Activated B cell treated with CpG ODN at 0.5 μM for 24 hours (primary cell): Measurements from ENCODE around the gene ETV7. TPM values are rescaled to one million over a fixed set of nuclear protein-coding genes. Genes with fewer than 3 reads are reported as not detected.

ENCODE experiments used
- ATAC-seq: fragments of 200-7000 bp; cut with Tn5 transposase; one replicate; pipeline ENCODE4 v1.10.0; 2021; ENCODE audit warnings: low read depth, mild to moderate bottlenecking, moderate library complexity
- CTCF ChIA-PET: fragments of 350-600 bp; sonication (Branson Sonifier 250); formaldehyde crosslinking; loops from one replicate; lab custom pipeline; 2021; ENCODE audit warnings: antibody characterized with exemption; lab: Charles Lee
- POLR2A ChIA-PET: fragments of 350-600 bp; sonication (Branson Sonifier 250); formaldehyde crosslinking; loops from one replicate; lab custom pipeline; 2021; ENCODE audit warnings: antibody characterized with exemption; lab: Charles Lee
- DNase-seq: peaks from one replicate; pipeline ENCODE4 v3.0.0; 2022
- H3K27ac Mint-ChIP-seq: one replicate; pipeline ENCODE4 v1.8.0; 2020; ENCODE audit warnings: mixed read lengths
- H3K27me3 Mint-ChIP-seq: one replicate; pipeline ENCODE4 v1.8.0; 2021; ENCODE audit warnings: mixed read lengths
- H3K36me3 Mint-ChIP-seq: one replicate; pipeline ENCODE4 v1.8.0; 2021; ENCODE audit warnings: low read depth, mixed read lengths
- H3K4me1 Mint-ChIP-seq: one replicate; pipeline ENCODE4 v1.8.0; 2021; ENCODE audit warnings: mixed read lengths
- H3K4me3 Mint-ChIP-seq: one replicate; pipeline ENCODE4 v1.8.0; 2020; ENCODE audit warnings: mild to moderate bottlenecking, mixed read lengths
- H3K9me3 Mint-ChIP-seq: one replicate; pipeline ENCODE4 v1.8.0; 2020; ENCODE audit warnings: mixed read lengths
- CTCF ChIP-seq: fragments of 200-600 bp; IDR thresholded peaks from one replicate; pipeline ENCODE4 v1.8.0; 2022; ENCODE audit warnings: antibody characterized with exemption, mild to moderate bottlenecking
- intact Hi-C: fragments of 100-400 bp; cut with micrococcal nuclease; formaldehyde crosslinking; loops from one replicate; pipeline ENCODE4 v1.15.1; 2024
- total RNA-seq: library from RNA; stranded (reverse); gene quantifications from 2 replicates; pipeline ENCODE4 v1.2.3, GENCODE V29; 2022

The ETV7 gene
- total RNA-seq, 1 donor from 2014 or later, result 0.51 TPM

GRCh38 chr6:36402481-36402880, 15.0 kb upstream of the ETV7 start:
- TF ChIP-seq CTCF, result no peak
- no peaks in the 10 kb centered on the region for H3K4me1 Mint-ChIP-seq
- CTCF ChIA-PET, result no interaction called here

GRCh38 chr6:36399970-36400369, 12.5 kb upstream of the ETV7 start:
- no peak overlapping the region for H3K4me3 Mint-ChIP-seq
- H3K36me3 Mint-ChIP-seq, result no peaks in the 10 kb centered on the region
- ChIA-PET POLR2A (no interaction called here), CTCF (no interaction called here)
- no peak for DNase-seq
- peak; percentile 56 for ATAC-seq
- H3K4me1 Mint-ChIP-seq, result no peaks in the 10 kb centered on the region
- no peak overlapping the region for H3K27ac Mint-ChIP-seq
- H3K27me3 Mint-ChIP-seq, result peaks cover 5% of the 10 kb centered on the region
- no peak for TF ChIP-seq CTCF
- intact Hi-C loops, result no loop called here
- H3K9me3 Mint-ChIP-seq, result no peaks in the 10 kb centered on the region

More at GRCh38 chr6:36402481-36402880, 15.0 kb upstream of the ETV7 start:
- Mint-ChIP-seq H3K9me3 (no peaks in the 10 kb centered on the region), H3K27me3 (peaks cover 8% of the 10 kb centered on the region), H3K4me3 (no peak overlapping the region), H3K27ac (no peak overlapping the region), H3K36me3 (no peaks in the 10 kb centered on the region)
- intact Hi-C loops, result no loop called here
- POLR2A ChIA-PET, result no interaction called here
- ATAC-seq (no peak), DNase-seq (no peak)

- DNase-seq (no peak), ATAC-seq (no peak)
- Mint-ChIP-seq H3K36me3 (no peaks in the 10 kb centered on the region), H3K27me3 (peaks cover 27% of the 10 kb centered on the region), H3K9me3 (no peaks in the 10 kb centered on the region), H3K4me1 (peaks cover 6% of the 10 kb centered on the region), H3K27ac (no peak overlapping the region), H3K4me3 (no peak overlapping the region)
- POLR2A ChIA-PET, result no interaction called here
- CTCF ChIA-PET, result no interaction called here
- no peak for TF ChIP-seq CTCF
- intact Hi-C loops, result no loop called here
Measured at GRCh38 chr6:36392621-36393020, 5.2 kb upstream of the ETV7 start.

- ATAC-seq (no peak), DNase-seq (no peak)
- intact Hi-C loops, result no loop called here
- Mint-ChIP-seq H3K36me3 (no peaks in the 10 kb centered on the region), H3K27ac (no peak overlapping the region), H3K27me3 (peaks cover 45% of the 10 kb centered on the region), H3K9me3 (no peaks in the 10 kb centered on the region), H3K4me3 (no peak overlapping the region), H3K4me1 (peaks cover 21% of the 10 kb centered on the region)
- ChIA-PET POLR2A (interaction anchor here (0.6 kb wide), 1 partner anchor 1173 kb away, joined by 3 read pairs; no protein-coding TSS in a partner anchor), CTCF (no interaction called here)
- TF ChIP-seq CTCF, result no peak
Measured at GRCh38 chr6:36389353-36389752, 1.9 kb upstream of the ETV7 start.

GRCh38 chr6:36386495-36387439, 702 bp downstream of the ETV7 start:
- Mint-ChIP-seq H3K27ac (no peak overlapping the region), H3K9me3 (no peaks in the 10 kb centered on the region), H3K4me3 (peak overlapping the region; percentile 79), H3K4me1 (peaks cover 31% of the 10 kb centered on the region), H3K27me3 (peaks cover 35% of the 10 kb centered on the region), H3K36me3 (no peaks in the 10 kb centered on the region)
- peak; percentile 27 for DNase-seq
- ChIA-PET POLR2A (no interaction called here), CTCF (no interaction called here)
- intact Hi-C loops, result no loop called here
- TF ChIP-seq CTCF, result no peak
- peak; percentile 47 for ATAC-seq
